CD4-positive, CD25-positive, alpha-beta regulatory T cell (primary cell): ENCODE measurements around the gene RAB7A. TPM values are rescaled to one million over a fixed set of nuclear protein-coding genes. Genes with fewer than 3 reads are reported as not detected.
A peak's percentile ranks its signal among the peaks of the same experiment; 100 is the strongest.

Experiments used
- ATAC-seq, 2 donors: fragments of 150-1000 bp; cut with Tn5 transposase; one replicate each; pipeline ENCODE4 v1.10.0; 2021; ENCODE audit warnings: low read depth in 2 of 2, moderate number of reproducible peaks in 2 of 2, moderate library complexity in 1 of 2
- DNase-seq, 3 donors: peaks; one replicate each; pipeline versions ENCODE4 v3.0.0 to v3.0.0-alpha.2; 2012 to 2022; ENCODE audit warnings: mixed read lengths in 1 of 3
- H3K27ac ChIP-seq: one replicate; pipeline ENCODE4 v1.7.0; 2013; ENCODE audit warnings: mild to moderate bottlenecking, low read length; ENCODE audit not compliant: insufficient read depth, poor library complexity, severe bottlenecking
- H3K27me3 ChIP-seq: one replicate; pipeline ENCODE4 v1.7.0; 2013; ENCODE audit warnings: low read length; ENCODE audit not compliant: control insufficient read depth, insufficient read depth
- H3K36me3 ChIP-seq: one replicate; pipeline ENCODE4 v1.7.0; 2013; ENCODE audit warnings: mild to moderate bottlenecking, low read length, moderate library complexity; ENCODE audit not compliant: control insufficient read depth, insufficient read depth
- H3K4me1 ChIP-seq: 2 replicates; pipeline ENCODE4 v1.7.0; 2013; ENCODE audit warnings: mild to moderate bottlenecking, low read length; ENCODE audit not compliant: insufficient read depth, control insufficient read depth, poor library complexity, severe bottlenecking
- H3K4me3 ChIP-seq: one replicate; pipeline ENCODE4 v1.7.0; 2013; ENCODE audit warnings: low read depth, mild to moderate bottlenecking, low read length, moderate library complexity
- H3K9me3 ChIP-seq, 2 experiments: 1 replicate in 1 of 2; 2 replicates in 1 of 2; pipeline ENCODE4 v1.7.0; 2013; ENCODE audit warnings: low read length in 2 of 2, mild to moderate bottlenecking in 1 of 2, moderate library complexity in 1 of 2; ENCODE audit not compliant: control insufficient read depth in 2 of 2
- H3K27ac Mint-ChIP-seq, 3 donors: one replicate each; pipeline ENCODE4 v1.8.0; 2020 to 2022; ENCODE audit warnings: mild to moderate bottlenecking in 3 of 3, mixed read lengths in 3 of 3, moderate library complexity in 2 of 3
- H3K27me3 Mint-ChIP-seq: one replicate; pipeline ENCODE4 v1.8.0; 2022; ENCODE audit warnings: mild to moderate bottlenecking, mixed read lengths
- H3K36me3 Mint-ChIP-seq: one replicate; pipeline ENCODE4 v1.8.0; 2020; ENCODE audit warnings: mixed read lengths
- H3K4me1 Mint-ChIP-seq, 4 donors: one replicate each; pipeline ENCODE4 v1.8.0; 2020 to 2022; ENCODE audit warnings: mixed read lengths in 4 of 4, mild to moderate bottlenecking in 1 of 4
- H3K4me3 Mint-ChIP-seq, 4 donors: one replicate each; pipeline ENCODE4 v1.8.0; 2020 to 2022; ENCODE audit warnings: mild to moderate bottlenecking in 4 of 4, mixed read lengths in 4 of 4, moderate library complexity in 3 of 4
- H3K9me3 Mint-ChIP-seq, 7 donors: one replicate each; pipeline ENCODE4 v1.8.0; 2020 to 2022; ENCODE audit warnings: mixed read lengths in 7 of 7, mild to moderate bottlenecking in 3 of 7, moderate library complexity in 2 of 7
- polyA plus RNA-seq, 4 donors: library from polyadenylated mRNA; unstranded; fragments of 300-500 nt; fragmentation: Illumina TruSeq; gene quantifications; one replicate each; pipeline ENCODE4 v1.2.3, GENCODE V29; 2021
- total RNA-seq: library from RNA; stranded (reverse); gene quantifications from one replicate; pipeline ENCODE4 v1.2.3, GENCODE V29; 2022

The RAB7A gene
- total and polyA plus RNA-seq, 5 donors from 2014 or later = 156 to 200 (median 180) TPM

GRCh38 chr3:128703561-128703960, 22.4 kb upstream of the RAB7A start:
- peaks cover 3% of the 10 kb centered on the region for H3K4me1 ChIP-seq
- Mint-ChIP-seq H3K4me3 (no peak overlapping the region), H3K27ac (no peak overlapping the region), H3K4me1 (peaks cover 0 to 2% (median 0%) of the 10 kb centered on the region in 4 donors), H3K36me3 (no peaks in the 10 kb centered on the region), H3K27me3 (peaks cover 10% of the 10 kb centered on the region), H3K9me3 (no peaks in the 10 kb centered on the region)
- H3K36me3 ChIP-seq = no peaks in the 10 kb centered on the region
- H3K9me3 ChIP-seq = no peaks in the 10 kb centered on the region
- H3K4me3 ChIP-seq = no peak overlapping the region
- no peaks in the 10 kb centered on the region for H3K27me3 ChIP-seq
- ATAC-seq (no peak), DNase-seq (no peak)
- H3K27ac ChIP-seq = no peak overlapping the region

DNA sequence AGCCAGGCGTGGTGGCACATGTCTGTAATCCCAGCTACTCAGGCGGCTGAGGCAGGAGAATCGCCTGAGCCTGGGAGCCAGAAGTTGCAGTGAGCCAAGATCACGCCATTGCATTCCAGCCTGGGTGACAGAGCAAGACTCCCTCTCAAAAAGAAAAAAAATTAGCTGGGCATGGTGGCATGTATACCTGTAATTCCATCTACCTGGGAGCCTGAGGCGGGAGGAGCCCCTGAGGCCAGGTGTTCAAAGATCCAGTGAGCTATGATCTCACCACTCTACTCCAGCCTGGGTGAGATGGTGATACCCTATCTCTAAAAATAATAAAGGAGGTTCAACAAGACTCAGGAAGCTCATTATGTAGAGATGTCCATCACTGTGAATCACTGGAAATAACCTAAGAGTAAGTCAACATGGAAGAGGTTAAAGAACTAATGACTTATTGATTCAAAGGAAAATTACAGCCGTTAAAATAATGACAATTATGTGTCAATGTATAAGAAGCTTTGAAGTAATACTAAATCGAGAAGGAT, 19.8 kb upstream of the RAB7A start:
- H3K36me3 Mint-ChIP-seq = no peaks in the 10 kb centered on the region
- no peaks in the 10 kb centered on the region for H3K9me3 ChIP-seq
- peaks cover 4% of the 10 kb centered on the region for H3K27me3 Mint-ChIP-seq
- no peak overlapping the region for H3K27ac ChIP-seq
- no peaks in the 10 kb centered on the region for H3K36me3 ChIP-seq
- H3K4me1 Mint-ChIP-seq = no peaks in the 10 kb centered on the region
- H3K4me3 Mint-ChIP-seq = no peak overlapping the region
- no peaks in the 10 kb centered on the region for H3K4me1 ChIP-seq
- no peak overlapping the region for H3K4me3 ChIP-seq
- H3K27ac Mint-ChIP-seq = no peak overlapping the region
- no peak for ATAC-seq
- no peak for DNase-seq
- no peaks in the 10 kb centered on the region for H3K27me3 ChIP-seq
- H3K9me3 Mint-ChIP-seq = no peaks in the 10 kb centered on the region

DNA sequence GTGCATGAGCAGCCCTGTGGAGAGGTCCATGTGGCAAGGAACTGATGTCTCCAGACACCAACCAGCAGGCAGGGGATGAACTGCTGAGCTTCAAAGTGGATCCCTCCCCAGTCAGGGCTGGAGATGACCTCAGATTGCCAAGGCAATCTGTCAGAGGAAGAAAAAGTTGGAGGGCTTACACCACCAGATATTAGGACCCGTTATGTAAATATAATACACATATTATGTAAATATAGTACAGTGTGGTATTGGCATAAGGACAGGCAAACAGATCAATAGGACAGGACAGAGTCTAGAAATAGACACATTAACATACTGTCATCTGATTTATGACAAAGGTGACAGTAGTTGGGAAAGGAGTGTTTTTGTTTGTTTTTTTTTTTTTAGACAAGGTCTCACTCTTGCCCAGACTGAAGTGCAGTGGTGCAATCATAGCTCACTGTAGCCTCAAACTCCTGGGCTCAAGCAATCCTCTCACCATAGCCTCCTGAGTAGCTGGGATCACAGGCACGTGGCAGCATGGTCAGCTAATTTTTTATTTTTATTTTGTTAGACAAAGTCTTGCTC, 18.0 kb upstream of the RAB7A start:
- no peak for DNase-seq
- no peak for ATAC-seq
- Histone ChIP-seq H3K27me3 (no peaks in the 10 kb centered on the region), H3K27ac (no peak overlapping the region), H3K36me3 (no peaks in the 10 kb centered on the region), H3K4me1 (no peaks in the 10 kb centered on the region), H3K4me3 (no peak overlapping the region), H3K9me3 (no peaks in the 10 kb centered on the region)
- Mint-ChIP-seq H3K4me3 (no peak overlapping the region), H3K4me1 (no peaks in the 10 kb centered on the region), H3K27ac (peak overlapping the region in 1 of 3 donors; percentile 2), H3K27me3 (peaks cover 4% of the 10 kb centered on the region), H3K9me3 (no peaks in the 10 kb centered on the region), H3K36me3 (no peaks in the 10 kb centered on the region)

- no peaks in the 10 kb centered on the region for H3K36me3 ChIP-seq
- H3K27ac Mint-ChIP-seq = no peak overlapping the region
- no peaks in the 10 kb centered on the region for H3K9me3 ChIP-seq
- no peak for ATAC-seq
- no peak overlapping the region for H3K27ac ChIP-seq
- H3K4me3 ChIP-seq = no peak overlapping the region
- no peaks in the 10 kb centered on the region for H3K27me3 Mint-ChIP-seq
- DNase-seq = no peak
- H3K4me1 Mint-ChIP-seq = peaks cover 0 to 2% (median 0%) of the 10 kb centered on the region in 4 donors
- H3K27me3 ChIP-seq = no peaks in the 10 kb centered on the region
- H3K4me1 ChIP-seq = no peaks in the 10 kb centered on the region
- H3K9me3 Mint-ChIP-seq = no peaks in the 10 kb centered on the region
- H3K4me3 Mint-ChIP-seq = no peak overlapping the region
- H3K36me3 Mint-ChIP-seq = no peaks in the 10 kb centered on the region
Observed at GRCh38 chr3:128709038-128709437, 16.9 kb upstream of the RAB7A start.

GRCh38 chr3:128709506-128710210, 16.3 kb upstream of the RAB7A start:
- H3K36me3 Mint-ChIP-seq = no peaks in the 10 kb centered on the region
- no peaks in the 10 kb centered on the region for H3K27me3 Mint-ChIP-seq
- no peak for ATAC-seq
- H3K9me3 Mint-ChIP-seq = no peaks in the 10 kb centered on the region
- H3K36me3 ChIP-seq = no peaks in the 10 kb centered on the region
- peak overlapping the region in 1 of 4 donors; percentile 11 for H3K4me3 Mint-ChIP-seq
- peaks cover 0 to 3% (median under 1%) of the 10 kb centered on the region in 4 donors for H3K4me1 Mint-ChIP-seq
- no peaks in the 10 kb centered on the region for H3K27me3 ChIP-seq
- H3K27ac Mint-ChIP-seq = no peak overlapping the region
- H3K4me1 ChIP-seq = peaks cover 2% of the 10 kb centered on the region
- no peak for DNase-seq
- no peaks in the 10 kb centered on the region for H3K9me3 ChIP-seq
- no peak overlapping the region for H3K27ac ChIP-seq
- H3K4me3 ChIP-seq = no peak overlapping the region

DNA sequence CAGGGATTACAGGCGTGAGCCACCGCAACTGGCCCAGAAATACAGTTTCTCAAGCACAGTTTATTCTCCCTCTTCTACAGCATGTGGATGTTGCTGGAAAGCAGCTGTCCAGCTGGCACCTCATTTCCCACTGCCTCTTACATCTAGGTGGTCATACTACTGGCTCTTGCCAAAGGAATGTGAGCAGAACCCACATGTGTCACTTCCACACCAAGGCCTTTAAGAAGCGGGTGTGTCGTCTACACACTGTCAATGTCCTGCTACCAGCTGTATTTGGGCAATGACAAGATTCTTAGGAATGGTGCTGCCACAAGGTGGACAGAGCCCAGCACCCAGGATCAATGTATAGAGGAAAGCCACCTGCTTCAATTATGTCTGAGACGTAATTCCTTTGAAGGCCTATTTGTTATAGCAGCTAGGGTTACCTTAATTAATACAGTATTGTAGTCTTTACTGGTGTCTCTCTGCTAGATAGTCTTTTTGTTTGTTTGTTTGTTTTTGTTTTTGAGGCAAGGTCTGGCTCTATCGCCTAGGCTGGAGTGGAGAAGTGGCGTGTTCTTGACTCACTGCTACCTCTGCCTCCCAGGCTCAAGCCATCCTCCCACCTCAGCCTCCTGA, 15.1 kb upstream of the RAB7A start:
- H3K27ac Mint-ChIP-seq = no peak overlapping the region
- no peaks in the 10 kb centered on the region for H3K36me3 Mint-ChIP-seq
- H3K4me3 Mint-ChIP-seq = no peak overlapping the region
- no peak for DNase-seq
- ATAC-seq = no peak
- Histone ChIP-seq H3K36me3 (no peaks in the 10 kb centered on the region), H3K9me3 (no peaks in the 10 kb centered on the region), H3K4me3 (no peak overlapping the region), H3K27ac (no peak overlapping the region), H3K4me1 (peaks cover 11% of the 10 kb centered on the region), H3K27me3 (no peaks in the 10 kb centered on the region)
- H3K27me3 Mint-ChIP-seq = no peaks in the 10 kb centered on the region
- H3K4me1 Mint-ChIP-seq = peaks cover 0 to 11% (median 7%) of the 10 kb centered on the region in 4 donors
- no peaks in the 10 kb centered on the region for H3K9me3 Mint-ChIP-seq

- no peak overlapping the region for H3K4me3 ChIP-seq
- no peaks in the 10 kb centered on the region for H3K9me3 ChIP-seq
- H3K36me3 Mint-ChIP-seq = no peaks in the 10 kb centered on the region
- H3K27me3 ChIP-seq = no peaks in the 10 kb centered on the region
- H3K27me3 Mint-ChIP-seq = no peaks in the 10 kb centered on the region
- H3K36me3 ChIP-seq = no peaks in the 10 kb centered on the region
- peaks cover 11% of the 10 kb centered on the region for H3K4me1 ChIP-seq
- DNase-seq (no peak), ATAC-seq (no peak)
- no peaks in the 10 kb centered on the region for H3K9me3 Mint-ChIP-seq
- no peak overlapping the region for H3K4me3 Mint-ChIP-seq
- peak overlapping the region in 1 of 3 donors; percentile 85 for H3K27ac Mint-ChIP-seq
- no peak overlapping the region for H3K27ac ChIP-seq
- H3K4me1 Mint-ChIP-seq = peaks cover 0 to 14% (median 7%) of the 10 kb centered on the region in 4 donors
Observed at GRCh38 chr3:128712848-128713247, 13.1 kb upstream of the RAB7A start.
